Keratinocyte (primary cell): Measurements from ENCODE around the gene CCNK. TPM values are rescaled to one million over a fixed set of nuclear protein-coding genes. Genes with fewer than 3 reads are reported as not detected.

Experiments
- DNase-seq: peaks from one replicate; pipeline ENCODE4 v3.0.0-alpha.2; 2011; ENCODE audit warnings: low read depth, missing footprints, low spot score
- FAIRE-seq: peaks from 2 replicates; lab custom pipeline; 2011; peaks lifted over from hg19 to GRCh38; lab: Jason Lieb, UNC
- H2AFZ ChIP-seq: 2 replicates; pipeline ENCODE4 v1.6.0; 2012; ENCODE audit warnings: low read length, control low read depth, inconsistent platforms; ENCODE audit not compliant: control insufficient read depth
- H3K27ac ChIP-seq: 2 replicates; pipeline ENCODE4 v1.5.1; 2011; ENCODE audit warnings: low read length; ENCODE audit not compliant: control insufficient read depth, insufficient read depth
- H3K27me3 ChIP-seq: 3 replicates; pipeline ENCODE4 v1.6.0; 2011; ENCODE audit warnings: low read length; ENCODE audit not compliant: control insufficient read depth, insufficient read depth; ENCODE audit errors: extremely low read depth
- H3K36me3 ChIP-seq, 2 experiments: 2 replicates in 1 of 2; 3 replicates in 1 of 2; pipeline ENCODE4 v1.5.1; 2011; ENCODE audit warnings: low read length in 2 of 2, mild to moderate bottlenecking in 1 of 2; ENCODE audit not compliant: control insufficient read depth in 2 of 2, insufficient read depth in 2 of 2; ENCODE audit errors: extremely low read depth in 1 of 2
- H3K4me1 ChIP-seq: 3 replicates; pipeline ENCODE4 v1.5.1; 2011; ENCODE audit warnings: low read length; ENCODE audit not compliant: control insufficient read depth, insufficient read depth; ENCODE audit errors: extremely low read depth
- H3K4me2 ChIP-seq: 3 replicates; pipeline ENCODE4 v1.6.0; 2011; ENCODE audit warnings: low read depth, low read length; ENCODE audit not compliant: control insufficient read depth, insufficient read depth; ENCODE audit errors: extremely low read depth
- H3K4me3 ChIP-seq, 3 experiments: fragments of 200-600 bp in 1 of 3; sonication (generic) in 1 of 3; 2 replicates in 2 of 3; 3 replicates in 1 of 3; pipeline ENCODE4 v1.5.1; 2011 to 2016; ENCODE audit warnings: low read length in 3 of 3, mild to moderate bottlenecking in 3 of 3, control low read depth in 2 of 3, inconsistent platforms in 1 of 3, low read depth in 1 of 3, mixed read lengths in 1 of 3, mixed run types in 1 of 3, moderate library complexity in 1 of 3; ENCODE audit not compliant: control insufficient read depth in 2 of 3, insufficient read depth in 2 of 3; ENCODE audit errors: extremely low read depth in 1 of 3
- H3K79me2 ChIP-seq: 2 replicates; pipeline ENCODE4 v1.6.0; 2012; ENCODE audit warnings: low read length; ENCODE audit not compliant: control insufficient read depth, insufficient read depth
- H3K9ac ChIP-seq: 3 replicates; pipeline ENCODE4 v1.6.0; 2011; ENCODE audit warnings: low read length; ENCODE audit not compliant: control insufficient read depth, insufficient read depth; ENCODE audit errors: extremely low read depth
- H3K9me1 ChIP-seq: 3 replicates; pipeline ENCODE4 v1.6.0; 2011; ENCODE audit warnings: low read length; ENCODE audit not compliant: control insufficient read depth, insufficient read depth; ENCODE audit errors: extremely low read depth
- H3K9me3 ChIP-seq: 2 replicates; pipeline ENCODE4 v1.5.1; 2012; ENCODE audit warnings: low read depth, low read length; ENCODE audit not compliant: control insufficient read depth
- H4K20me1 ChIP-seq: 3 replicates; pipeline ENCODE4 v1.6.0; 2011; ENCODE audit warnings: low read length; ENCODE audit not compliant: control insufficient read depth, insufficient read depth; ENCODE audit errors: extremely low read depth
- CTCF ChIP-seq, 3 experiments: IDR thresholded peaks in 1 of 3; conservative IDR thresholded peaks in 1 of 3; optimal IDR thresholded peaks in 1 of 3; 2 replicates in 2 of 3; 3 replicates in 1 of 3; pipeline versions ENCODE3 to v1.5.1; 2011; ENCODE audit warnings: low read length in 3 of 3, mild to moderate bottlenecking in 3 of 3, moderate library complexity in 2 of 3, control low read depth in 1 of 3, inconsistent platforms in 1 of 3; ENCODE audit not compliant: insufficient read depth in 2 of 3; ENCODE audit errors: extremely low read depth in 1 of 3
- EZH2 ChIP-seq: IDR thresholded peaks from one replicate; pipeline ENCODE4 v1.6.1; 2012; ENCODE audit warnings: inconsistent platforms, mild to moderate bottlenecking, low read length, moderate library complexity
- dilution Hi-C: fragments of 300-500 bp; cut with MboI; formaldehyde crosslinking; loops from one replicate; pipeline ENCODE4 v1.7.0; 2020; ENCODE audit warnings: low sequenced_read_pairs; ENCODE audit not compliant: extremely low pct_ligation_motif_present
- polyA plus RNA-seq, 5 experiments: library from polyadenylated mRNA; depleted of rRNA in 3 of 5; stranded (reverse) in 3 of 5; stranded (forward) in 1 of 5; unstranded in 1 of 5; fragments of >200 nt; gene quantifications; 1 replicate in 1 of 5; 2 replicates in 3 of 5; 3 replicates in 1 of 5; pipeline versions ENCODE4 v1.2.1 to v1.2.3, GENCODE V29; 2011 to 2012; ENCODE audit warnings: missing spikeins in 2 of 5, low read depth in 1 of 5, low replicate concordance in 1 of 5

The CCNK gene
- polyA plus RNA-seq, 1 donor (not counting 4 experiments of a cell fraction or from before 2014, with no cell fraction given), result 12.8 TPM

- Histone ChIP-seq H3K4me1 (no peaks in the 10 kb centered on the region), H2AFZ (no peak overlapping the region), H3K4me2 (no peak overlapping the region), H3K9me1 (no peaks in the 10 kb centered on the region), H3K79me2 (peaks cover 5% of the 10 kb centered on the region), H3K36me3 (peaks cover 44 to 50% of the 10 kb centered on the region in 2 experiments), H3K9ac (no peak overlapping the region), H4K20me1 (peaks cover 9% of the 10 kb centered on the region), H3K9me3 (no peaks in the 10 kb centered on the region), H3K4me3 (no peak overlapping the region), H3K27ac (no peak overlapping the region), H3K27me3 (no peaks in the 10 kb centered on the region)
- DNase-seq (no peak), FAIRE-seq (no peak)
- TF ChIP-seq CTCF (optimal IDR thresholded peaks at IDR 0.05 in 1 of 3, IDR thresholded peaks at IDR 0.05 in 1 of 3, conservative IDR thresholded peaks at IDR 0.05 in 1 of 3; ENCODE audit: extremely low read depth in 1 of 3, insufficient read depth in 2 of 3, low read length in 3 of 3) (no peak), EZH2 (no peak)
- dilution Hi-C loops, result no loop called here
These were observed 30.4 kb downstream of the CCNK start for GRCh38 chr14:99511421-99512109.

GRCh38 chr14:99512110-99512449 lies 30.9 kb downstream of the CCNK start:
- no peaks in the 10 kb centered on the region for H3K27me3 ChIP-seq
- no peaks in the 10 kb centered on the region for H3K4me1 ChIP-seq
- no peak overlapping the region for H3K9ac ChIP-seq
- no peak for FAIRE-seq
- H3K4me3 ChIP-seq, result no peak overlapping the region
- H3K9me1 ChIP-seq, result no peaks in the 10 kb centered on the region
- H3K27ac ChIP-seq, result no peak overlapping the region
- H3K9me3 ChIP-seq, result no peaks in the 10 kb centered on the region
- no peak for DNase-seq
- no peak overlapping the region for H3K4me2 ChIP-seq
- peaks cover 9% of the 10 kb centered on the region for H4K20me1 ChIP-seq
- peaks cover 5% of the 10 kb centered on the region for H3K79me2 ChIP-seq
- dilution Hi-C loops, result no loop called here
- TF ChIP-seq CTCF (optimal IDR thresholded peaks at IDR 0.05 in 1 of 3, IDR thresholded peaks at IDR 0.05 in 1 of 3, conservative IDR thresholded peaks at IDR 0.05 in 1 of 3; ENCODE audit: extremely low read depth in 1 of 3, insufficient read depth in 2 of 3, low read length in 3 of 3) (no peak), EZH2 (no peak)
- no peak overlapping the region for H2AFZ ChIP-seq
- H3K36me3 ChIP-seq, result peaks cover 39 to 44% of the 10 kb centered on the region in 2 experiments
